ENCODE results near the gene COL5A1.

COL5A1 gene

DNA sequence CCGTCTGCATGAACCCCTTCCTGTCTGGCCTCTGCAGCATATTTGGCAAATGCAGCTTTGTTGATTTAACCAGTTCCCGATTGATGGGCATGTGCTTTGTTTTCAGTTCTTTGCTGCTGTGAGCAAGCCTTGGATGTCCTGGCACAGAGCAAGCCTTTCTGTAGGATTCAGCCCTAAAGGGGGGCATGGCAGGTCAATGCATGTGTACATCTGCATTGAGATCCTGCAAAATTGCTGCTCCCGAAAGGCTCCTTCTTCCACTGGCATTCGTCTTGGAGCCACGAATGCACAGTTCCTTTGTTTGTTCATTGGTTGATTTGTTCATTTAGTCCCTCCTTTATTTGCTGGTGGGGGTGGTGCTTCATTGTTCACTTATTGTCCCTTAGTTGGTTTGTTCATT, 34.8 kb downstream of the COL5A1 start:
- TF ChIP-seq, protein P1, sequence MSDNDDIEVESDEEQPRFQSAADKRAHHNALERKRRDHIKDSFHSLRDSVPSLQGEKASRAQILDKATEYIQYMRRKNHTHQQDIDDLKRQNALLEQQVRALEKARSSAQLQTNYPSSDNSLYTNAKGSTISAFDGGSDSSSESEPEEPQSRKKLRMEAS (IDR thresholded peaks at IDR 0.05) = no peak

DNA sequence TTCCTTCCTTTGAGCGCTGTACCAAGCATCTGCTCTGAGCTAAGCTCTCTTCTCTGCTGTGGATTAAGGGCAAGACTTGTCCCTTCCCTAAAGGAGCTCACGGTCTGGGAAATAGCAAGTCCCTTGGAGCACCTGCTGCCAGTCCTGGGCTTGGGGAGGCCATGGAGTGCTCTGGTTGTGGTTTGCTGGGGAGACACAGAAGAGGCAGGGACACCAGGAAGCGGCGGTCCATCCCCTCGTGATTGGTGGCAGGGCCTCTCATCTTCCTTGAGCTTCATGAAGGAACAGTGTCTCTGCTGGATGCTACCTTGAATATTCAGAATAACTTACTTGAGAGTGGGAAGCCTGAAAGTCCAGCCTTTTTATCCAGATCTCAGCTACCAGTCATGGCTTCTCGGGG, 35.3 kb downstream of the COL5A1 start:
- TF ChIP-seq RAD21 (IDR thresholded peaks at IDR 0.05; ENCODE audit: low read depth) = no peak
- no peak for TF ChIP-seq EGR1 (IDR thresholded peaks at IDR 0.05)
- no peak for TF ChIP-seq YY1 (IDR thresholded peaks at IDR 0.05; ENCODE audit: low read depth)
- no peak for TF ChIP-seq TCF12 (IDR thresholded peaks at IDR 0.05; ENCODE audit: low read depth)
- TF ChIP-seq, protein P2, sequence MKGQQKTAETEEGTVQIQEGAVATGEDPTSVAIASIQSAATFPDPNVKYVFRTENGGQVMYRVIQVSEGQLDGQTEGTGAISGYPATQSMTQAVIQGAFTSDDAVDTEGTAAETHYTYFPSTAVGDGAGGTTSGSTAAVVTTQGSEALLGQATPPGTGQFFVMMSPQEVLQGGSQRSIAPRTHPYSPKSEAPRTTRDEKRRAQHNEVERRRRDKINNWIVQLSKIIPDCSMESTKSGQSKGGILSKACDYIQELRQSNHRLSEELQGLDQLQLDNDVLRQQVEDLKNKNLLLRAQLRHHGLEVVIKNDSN (IDR thresholded peaks at IDR 0.05) = no peak
- TF ChIP-seq, protein P3, sequence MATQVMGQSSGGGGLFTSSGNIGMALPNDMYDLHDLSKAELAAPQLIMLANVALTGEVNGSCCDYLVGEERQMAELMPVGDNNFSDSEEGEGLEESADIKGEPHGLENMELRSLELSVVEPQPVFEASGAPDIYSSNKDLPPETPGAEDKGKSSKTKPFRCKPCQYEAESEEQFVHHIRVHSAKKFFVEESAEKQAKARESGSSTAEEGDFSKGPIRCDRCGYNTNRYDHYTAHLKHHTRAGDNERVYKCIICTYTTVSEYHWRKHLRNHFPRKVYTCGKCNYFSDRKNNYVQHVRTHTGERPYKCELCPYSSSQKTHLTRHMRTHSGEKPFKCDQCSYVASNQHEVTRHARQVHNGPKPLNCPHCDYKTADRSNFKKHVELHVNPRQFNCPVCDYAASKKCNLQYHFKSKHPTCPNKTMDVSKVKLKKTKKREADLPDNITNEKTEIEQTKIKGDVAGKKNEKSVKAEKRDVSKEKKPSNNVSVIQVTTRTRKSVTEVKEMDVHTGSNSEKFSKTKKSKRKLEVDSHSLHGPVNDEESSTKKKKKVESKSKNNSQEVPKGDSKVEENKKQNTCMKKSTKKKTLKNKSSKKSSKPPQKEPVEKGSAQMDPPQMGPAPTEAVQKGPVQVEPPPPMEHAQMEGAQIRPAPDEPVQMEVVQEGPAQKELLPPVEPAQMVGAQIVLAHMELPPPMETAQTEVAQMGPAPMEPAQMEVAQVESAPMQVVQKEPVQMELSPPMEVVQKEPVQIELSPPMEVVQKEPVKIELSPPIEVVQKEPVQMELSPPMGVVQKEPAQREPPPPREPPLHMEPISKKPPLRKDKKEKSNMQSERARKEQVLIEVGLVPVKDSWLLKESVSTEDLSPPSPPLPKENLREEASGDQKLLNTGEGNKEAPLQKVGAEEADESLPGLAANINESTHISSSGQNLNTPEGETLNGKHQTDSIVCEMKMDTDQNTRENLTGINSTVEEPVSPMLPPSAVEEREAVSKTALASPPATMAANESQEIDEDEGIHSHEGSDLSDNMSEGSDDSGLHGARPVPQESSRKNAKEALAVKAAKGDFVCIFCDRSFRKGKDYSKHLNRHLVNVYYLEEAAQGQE (IDR thresholded peaks at IDR 0.05; ENCODE audit: low read depth) = no peak
- no peak for TF ChIP-seq TEAD4 (IDR thresholded peaks at IDR 0.05)
- no peak for TF ChIP-seq EP300 (IDR thresholded peaks at IDR 0.05; ENCODE audit: borderline replicate concordance)
- TF ChIP-seq NFIC (IDR thresholded peaks at IDR 0.05) = no peak

DNA sequence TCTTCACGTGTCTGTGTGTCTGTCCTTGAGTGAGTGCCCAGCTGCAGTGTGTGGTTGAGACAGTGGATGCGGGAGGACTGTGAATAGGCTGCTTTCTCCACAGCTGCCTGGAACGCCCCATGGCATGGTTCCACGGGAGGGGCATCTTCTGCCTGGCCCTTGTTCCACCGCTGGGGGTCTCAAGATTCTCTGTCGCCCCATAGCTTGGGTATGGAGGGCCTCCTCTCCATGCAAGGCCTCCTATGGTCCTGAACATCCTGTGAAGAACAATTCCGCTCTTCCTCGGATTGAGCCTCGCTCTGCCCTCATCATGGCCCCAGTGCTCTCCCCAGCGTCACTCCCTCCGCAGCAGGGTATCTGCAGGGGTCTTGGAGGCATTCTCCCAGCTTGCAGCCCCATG, 36.1 kb downstream of the COL5A1 start:
- TF ChIP-seq CREB1 (IDR thresholded peaks at IDR 0.05; ENCODE audit: low read depth) (no peak), NFIC (IDR thresholded peaks at IDR 0.05) (no peak), TCF12 (IDR thresholded peaks at IDR 0.05; ENCODE audit: low read depth) (no peak), ZBTB7A (IDR thresholded peaks at IDR 0.05; ENCODE audit: low read depth) (no peak), YY1 (IDR thresholded peaks at IDR 0.05; ENCODE audit: low read depth) (no peak), EP300 (IDR thresholded peaks at IDR 0.05; ENCODE audit: borderline replicate concordance) (no peak), EGR1 (IDR thresholded peaks at IDR 0.05) (no peak), TAF1 (IDR thresholded peaks at IDR 0.05; ENCODE audit: low read depth) (no peak), RAD21 (IDR thresholded peaks at IDR 0.05; ENCODE audit: low read depth) (no peak)
- TF ChIP-seq, protein P1 (IDR thresholded peaks at IDR 0.05) = no peak
- TF ChIP-seq, protein P2 (IDR thresholded peaks at IDR 0.05) = no peak

DNA sequence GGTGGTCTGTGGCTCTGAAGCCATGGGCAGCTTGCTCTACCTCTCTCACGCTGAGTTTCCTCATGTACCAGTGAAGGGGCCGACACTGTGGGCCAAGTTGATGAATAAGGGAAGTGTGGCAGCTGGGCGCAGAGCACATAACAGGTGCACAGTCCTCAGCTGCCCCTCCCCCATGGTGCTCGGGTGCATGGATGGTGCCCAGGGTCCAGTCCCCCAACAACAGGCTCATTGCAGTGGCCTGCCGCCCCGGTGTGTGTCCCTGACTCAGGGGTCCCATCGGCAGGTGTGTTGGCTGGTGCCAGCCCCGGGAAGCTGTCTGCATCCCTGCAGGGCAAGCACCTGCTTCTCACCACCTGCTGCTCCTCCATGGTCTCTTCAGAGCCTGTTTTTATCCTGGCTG, 36.6 kb downstream of the COL5A1 start:
- no peak for TF ChIP-seq NFIC (IDR thresholded peaks at IDR 0.05)
- no peak for TF ChIP-seq ZBTB7A (IDR thresholded peaks at IDR 0.05; ENCODE audit: low read depth)
- TF ChIP-seq RAD21 (IDR thresholded peaks at IDR 0.05; ENCODE audit: low read depth) = no peak
- no peak for TF ChIP-seq CEBPB (IDR thresholded peaks at IDR 0.05)
- no peak for TF ChIP-seq TEAD4 (IDR thresholded peaks at IDR 0.05)
- TF ChIP-seq, protein P1 (IDR thresholded peaks at IDR 0.05) = no peak
- no peak for TF ChIP-seq CREB1 (IDR thresholded peaks at IDR 0.05; ENCODE audit: low read depth)
- no peak for TF ChIP-seq TAF1 (IDR thresholded peaks at IDR 0.05; ENCODE audit: low read depth)
- TF ChIP-seq EP300 (IDR thresholded peaks at IDR 0.05; ENCODE audit: borderline replicate concordance) = no peak
- TF ChIP-seq EGR1 (IDR thresholded peaks at IDR 0.05) = no peak
- TF ChIP-seq, protein P2 (IDR thresholded peaks at IDR 0.05) = no peak
- no peak for TF ChIP-seq FOXM1 (IDR thresholded peaks at IDR 0.05; ENCODE audit: borderline replicate concordance, low read depth)
- no peak for TF ChIP-seq YY1 (IDR thresholded peaks at IDR 0.05; ENCODE audit: low read depth)
- TF ChIP-seq, protein P3 (IDR thresholded peaks at IDR 0.05; ENCODE audit: low read depth) = no peak
- no peak for TF ChIP-seq TCF12 (IDR thresholded peaks at IDR 0.05; ENCODE audit: low read depth)

DNA sequence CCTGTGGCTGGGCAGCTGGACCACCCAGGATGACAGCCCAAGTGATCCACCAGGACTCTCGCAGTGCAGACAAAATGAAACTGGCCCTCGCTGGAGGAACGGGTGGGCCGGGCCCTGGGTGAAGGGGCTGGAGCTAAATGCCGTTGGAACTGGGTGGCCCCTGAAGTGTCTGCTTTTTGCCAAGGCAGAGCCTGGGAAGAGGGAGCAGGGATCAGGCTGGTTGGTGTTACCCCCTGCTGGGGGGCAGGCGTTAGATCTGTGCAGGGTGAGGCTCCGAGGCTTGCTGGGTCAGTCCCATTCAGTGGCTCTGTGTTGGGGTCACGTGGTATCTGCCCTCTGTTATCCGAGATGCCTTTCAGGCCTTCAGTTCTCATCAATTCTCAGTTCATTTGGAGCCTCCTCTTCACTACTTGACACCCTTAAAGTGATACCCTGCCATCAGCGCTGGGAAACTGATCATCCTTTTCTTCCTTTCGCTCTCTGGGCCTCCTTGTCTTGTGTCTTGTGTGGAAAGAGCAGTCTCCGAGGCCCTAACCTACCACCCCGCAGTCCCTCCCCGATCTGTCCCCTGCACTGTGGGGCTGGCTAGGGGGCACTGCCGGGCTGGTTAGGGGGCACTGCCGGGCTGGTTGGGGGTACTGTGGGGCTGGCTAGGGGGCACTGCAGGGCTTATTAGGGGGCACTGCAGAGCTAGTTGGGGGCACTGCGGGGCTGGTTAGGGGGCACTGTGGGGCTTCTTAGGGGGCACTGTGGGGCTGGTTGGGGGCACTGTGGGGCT, 37.3 kb downstream of the COL5A1 start:
- TF ChIP-seq, protein P3 (IDR thresholded peaks at IDR 0.05; ENCODE audit: low read depth) = no peak
- TF ChIP-seq EP300 (IDR thresholded peaks at IDR 0.05; ENCODE audit: borderline replicate concordance) (no peak), CREB1 (IDR thresholded peaks at IDR 0.05; ENCODE audit: low read depth) (no peak), TAF1 (IDR thresholded peaks at IDR 0.05; ENCODE audit: low read depth) (no peak), RAD21 (IDR thresholded peaks at IDR 0.05; ENCODE audit: low read depth) (no peak), FOXM1 (IDR thresholded peaks at IDR 0.05; ENCODE audit: borderline replicate concordance, low read depth) (no peak), YY1 (IDR thresholded peaks at IDR 0.05; ENCODE audit: low read depth) (no peak), TEAD4 (IDR thresholded peaks at IDR 0.05) (no peak)
- TF ChIP-seq, protein P2 (IDR thresholded peaks at IDR 0.05) = no peak

Measured in Ishikawa (cell line).